CD4-positive, alpha-beta T cell treated with Interleukin-10 for 1 hour (primary cell): Measurements from ENCODE around the gene EFCC1.

ENCODE experiments used
- DNase-seq: peaks from one replicate; pipeline ENCODE4 v3.0.0-alpha.2; 2020

EFCC1 gene

GRCh38 chr3:129016720-129017483 lies 15.8 kb downstream of the EFCC1 start:
- peak; percentile 73 for DNase-seq

GRCh38 chr3:129017484-129017899 lies 16.4 kb downstream of the EFCC1 start:
- no peak for DNase-seq

- no peak for DNase-seq
Observed at GRCh38 chr3:129018271-129018670, 17.2 kb downstream of the EFCC1 start.

- no peak for DNase-seq
Observed at GRCh38 chr3:129018751-129019150, 17.6 kb downstream of the EFCC1 start.

GRCh38 chr3:129019266-129019665 lies 18.2 kb downstream of the EFCC1 start:
- no peak for DNase-seq

GRCh38 chr3:129020691-129021090 lies 19.6 kb downstream of the EFCC1 start:
- DNase-seq = no peak

- DNase-seq = no peak
Observed at GRCh38 chr3:129021140-129021551, 20.0 kb downstream of the EFCC1 start.

- no peak for DNase-seq
Observed at GRCh38 chr3:129022114-129023007, 21.3 kb downstream of the EFCC1 start.

GRCh38 chr3:129023008-129023358 lies 21.9 kb downstream of the EFCC1 start:
- DNase-seq = no peak

GRCh38 chr3:129023909-129024308 lies 22.8 kb downstream of the EFCC1 start:
- DNase-seq = no peak

- DNase-seq = no peak
Observed at GRCh38 chr3:129025108-129025507, 24.0 kb downstream of the EFCC1 start.

- no peak for DNase-seq
Observed at GRCh38 chr3:129025691-129026435, 24.8 kb downstream of the EFCC1 start.

- DNase-seq = peak; percentile 94
Observed at GRCh38 chr3:129026728-129027543, 25.8 kb downstream of the EFCC1 start.

- no peak for DNase-seq
Observed at GRCh38 chr3:129027544-129027880, 26.4 kb downstream of the EFCC1 start.

- DNase-seq = no peak
Observed at GRCh38 chr3:129028866-129029265, 27.8 kb downstream of the EFCC1 start.

- DNase-seq = no peak
Observed at GRCh38 chr3:129030611-129031010, 29.5 kb downstream of the EFCC1 start.

- DNase-seq = no peak
Observed at GRCh38 chr3:129031476-129032215, 30.5 kb downstream of the EFCC1 start.

- no peak for DNase-seq
Observed at GRCh38 chr3:129032716-129033115, 31.6 kb downstream of the EFCC1 start.

- DNase-seq = no peak
Observed at GRCh38 chr3:129033151-129033550, 32.0 kb downstream of the EFCC1 start.

GRCh38 chr3:129033633-129034321 lies 32.7 kb downstream of the EFCC1 start:
- no peak for DNase-seq

GRCh38 chr3:129034642-129035041 lies 33.5 kb downstream of the EFCC1 start:
- no peak for DNase-seq
